ENCODE data around the gene TMTC1. TPM values are rescaled to one million over a fixed set of nuclear protein-coding genes. Genes with fewer than 3 reads are reported as not detected.

Gene TMTC1
- total RNA-seq, 2 donors from 2014 or later: 3.3 to 6.3 TPM

- TF ChIP-seq CTCF (IDR thresholded peaks at IDR 0.05): no peak
- H3K9me3 ChIP-seq: no peaks in the 10 kb centered on the region
- H3K4me3 ChIP-seq: no peak overlapping the region
- no peak overlapping the region for H3K9ac ChIP-seq (ENCODE audit: low read depth in 2 of 2, low read length in 2 of 2)
- H3K27ac ChIP-seq: no peak overlapping the region
- H3K27me3 ChIP-seq: no peaks in the 10 kb centered on the region
- intact Hi-C loops (cut with DNase I): no loop called here
- no peaks in the 10 kb centered on the region for H3K36me3 ChIP-seq
- H3K4me1 ChIP-seq: no peaks in the 10 kb centered on the region
- DNase-seq: no peak
These were observed 39.9 kb downstream of the TMTC1 start for GRCh38 chr12:29743801-29744200.

- Histone ChIP-seq H3K27me3 (no peaks in the 10 kb centered on the region), H3K27ac (no peak overlapping the region), H3K4me1 (no peaks in the 10 kb centered on the region), H3K4me3 (no peak overlapping the region), H3K9me3 (no peaks in the 10 kb centered on the region), H3K36me3 (no peaks in the 10 kb centered on the region), H3K9ac (ENCODE audit: low read depth in 2 of 2, low read length in 2 of 2) (no peak overlapping the region)
- DNase-seq: no peak
- TF ChIP-seq CTCF (IDR thresholded peaks at IDR 0.05): no peak
- intact Hi-C loops (cut with DNase I): no loop called here
These were observed 40.7 kb downstream of the TMTC1 start for GRCh38 chr12:29743077-29743476.

GRCh38 chr12:29742646-29743045, 41.1 kb downstream of the TMTC1 start:
- Histone ChIP-seq H3K9ac (ENCODE audit: low read depth in 2 of 2, low read length in 2 of 2) (no peak overlapping the region), H3K9me3 (no peaks in the 10 kb centered on the region), H3K27me3 (no peaks in the 10 kb centered on the region), H3K36me3 (no peaks in the 10 kb centered on the region), H3K27ac (no peak overlapping the region), H3K4me1 (no peaks in the 10 kb centered on the region), H3K4me3 (no peak overlapping the region)
- DNase-seq: no peak
- intact Hi-C loops (cut with DNase I): no loop called here
- TF ChIP-seq CTCF (IDR thresholded peaks at IDR 0.05): no peak

- H3K27me3 ChIP-seq: no peaks in the 10 kb centered on the region
- no peaks in the 10 kb centered on the region for H3K4me1 ChIP-seq
- intact Hi-C loops (cut with DNase I): no loop called here
- no peak overlapping the region for H3K27ac ChIP-seq
- H3K9ac ChIP-seq (ENCODE audit: low read depth in 2 of 2, low read length in 2 of 2): no peak overlapping the region
- no peaks in the 10 kb centered on the region for H3K9me3 ChIP-seq
- no peak for DNase-seq
- H3K36me3 ChIP-seq: no peaks in the 10 kb centered on the region
- H3K4me3 ChIP-seq: no peak overlapping the region
- TF ChIP-seq CTCF (IDR thresholded peaks at IDR 0.05): no peak
These were observed 42.1 kb downstream of the TMTC1 start for GRCh38 chr12:29741342-29742241.

- no peaks in the 10 kb centered on the region for H3K4me1 ChIP-seq
These were observed 44.3 kb downstream of the TMTC1 start for GRCh38 chr12:29739279-29739991.

More at GRCh38 chr12:29739279-29739991, 44.3 kb downstream of the TMTC1 start:
- no peaks in the 10 kb centered on the region for H3K27me3 ChIP-seq
- TF ChIP-seq CTCF (IDR thresholded peaks at IDR 0.05): no peak
- no peak for DNase-seq
- H3K27ac ChIP-seq: no peak overlapping the region
- H3K9me3 ChIP-seq: no peaks in the 10 kb centered on the region
- no peak overlapping the region for H3K4me3 ChIP-seq
- intact Hi-C loops (cut with DNase I): no loop called here
- H3K9ac ChIP-seq (ENCODE audit: low read depth in 2 of 2, low read length in 2 of 2): no peak overlapping the region
- H3K36me3 ChIP-seq: no peaks in the 10 kb centered on the region
